Omental fat pad (tissue), 4 donors: Measurements from ENCODE around the gene PATZ1. TPM values are rescaled to one million over a fixed set of nuclear protein-coding genes. Genes with fewer than 3 reads are reported as not detected.

ENCODE experiments used
- ATAC-seq: fragments of 150-250 bp; one replicate; pipeline ENCODE4 v1.9.1; 2016; ENCODE audit warnings: mild to moderate bottlenecking, moderate library complexity; ENCODE audit not compliant: low FRiP score
- DNase-seq: peaks from one replicate; pipeline ENCODE4 v3.0.0-alpha.2; 2019; ENCODE audit warnings: low spot score
- total RNA-seq, 4 donors: library from RNA; depleted of rRNA; stranded (reverse); fragments of >200 nt; gene quantifications; one replicate each; pipeline ENCODE4 v1.1.0, GENCODE V29; 2016
- TF ChIP-seq, protein P1 (sequence below), 3 donors: fragments of 450-650 bp; IDR thresholded peaks; one replicate each; pipeline ENCODE4 v1.5.1; 2016 to 2017; ENCODE audit warnings: antibody characterized with exemption in 3 of 3, mild to moderate bottlenecking in 3 of 3, moderate library complexity in 2 of 3

PATZ1 gene
- total RNA-seq, 4 donors from 2014 or later = 10.8 to 15.4 (median 14.8) TPM

GRCh38 chr22:31347251-31348008 lies 1.3 kb upstream of the PATZ1 start:
- no peak for DNase-seq
- TF ChIP-seq, protein P1, sequence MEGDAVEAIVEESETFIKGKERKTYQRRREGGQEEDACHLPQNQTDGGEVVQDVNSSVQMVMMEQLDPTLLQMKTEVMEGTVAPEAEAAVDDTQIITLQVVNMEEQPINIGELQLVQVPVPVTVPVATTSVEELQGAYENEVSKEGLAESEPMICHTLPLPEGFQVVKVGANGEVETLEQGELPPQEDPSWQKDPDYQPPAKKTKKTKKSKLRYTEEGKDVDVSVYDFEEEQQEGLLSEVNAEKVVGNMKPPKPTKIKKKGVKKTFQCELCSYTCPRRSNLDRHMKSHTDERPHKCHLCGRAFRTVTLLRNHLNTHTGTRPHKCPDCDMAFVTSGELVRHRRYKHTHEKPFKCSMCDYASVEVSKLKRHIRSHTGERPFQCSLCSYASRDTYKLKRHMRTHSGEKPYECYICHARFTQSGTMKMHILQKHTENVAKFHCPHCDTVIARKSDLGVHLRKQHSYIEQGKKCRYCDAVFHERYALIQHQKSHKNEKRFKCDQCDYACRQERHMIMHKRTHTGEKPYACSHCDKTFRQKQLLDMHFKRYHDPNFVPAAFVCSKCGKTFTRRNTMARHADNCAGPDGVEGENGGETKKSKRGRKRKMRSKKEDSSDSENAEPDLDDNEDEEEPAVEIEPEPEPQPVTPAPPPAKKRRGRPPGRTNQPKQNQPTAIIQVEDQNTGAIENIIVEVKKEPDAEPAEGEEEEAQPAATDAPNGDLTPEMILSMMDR (IDR thresholded peaks at IDR 0.05) = no peak

GRCh38 chr22:31346733-31347250 lies 646 bp upstream of the PATZ1 start:
- TF ChIP-seq, protein P1 (IDR thresholded peaks at IDR 0.05) = no peak
- DNase-seq = no peak
- peak; percentile 5 for ATAC-seq

More at GRCh38 chr22:31347251-31348008, 1.3 kb upstream of the PATZ1 start:
- peak; percentile 39 for ATAC-seq

DNA sequence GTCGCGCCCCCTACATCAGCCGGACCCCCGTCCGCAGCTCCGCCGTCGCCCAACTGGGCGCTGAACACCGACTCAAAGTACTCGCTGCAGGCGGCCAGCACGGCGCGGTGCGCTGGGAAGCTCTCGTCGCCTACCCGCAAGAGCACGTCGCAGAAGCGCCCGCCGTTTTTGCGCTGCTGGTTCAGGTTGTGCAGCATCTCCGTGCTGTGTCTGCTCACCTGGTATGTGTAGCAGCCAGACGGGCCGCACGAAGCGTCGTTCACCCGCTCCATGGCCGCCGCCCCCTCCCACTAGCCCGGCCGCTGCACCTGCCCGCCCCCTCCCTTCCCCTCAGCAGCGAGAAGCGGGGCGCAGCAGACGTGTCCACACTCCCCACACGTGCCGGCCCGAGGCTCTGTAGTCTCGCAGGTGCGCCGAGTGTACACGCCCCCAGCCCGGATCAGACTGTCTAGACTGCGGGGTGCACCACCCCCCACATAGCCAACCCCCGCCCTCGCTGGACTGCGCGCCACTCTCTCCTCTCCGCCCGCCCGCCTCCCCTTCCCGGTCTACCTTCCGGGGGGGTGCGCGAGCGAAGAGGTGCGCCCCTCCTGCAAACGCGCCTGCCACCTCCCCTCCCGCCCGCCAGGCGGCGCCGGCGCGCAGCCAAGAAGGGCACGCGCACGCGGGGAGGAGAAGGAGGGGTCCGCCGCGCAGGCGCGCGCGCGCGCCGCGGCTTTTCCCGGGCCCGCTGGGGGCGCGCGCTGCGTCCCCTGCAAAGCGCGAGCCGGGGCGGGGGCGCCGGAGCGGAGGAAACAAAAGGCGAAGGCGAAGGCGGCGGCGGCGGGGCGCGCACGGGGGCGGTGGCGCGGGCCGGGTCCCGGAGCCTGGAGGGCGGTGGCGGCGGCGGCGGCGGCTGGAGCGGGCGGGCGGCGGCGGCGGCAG lies 553 bp downstream of the PATZ1 start:
- DNase-seq = peak; percentile 44
- ATAC-seq = peak; percentile 68
- TF ChIP-seq, protein P1 (IDR thresholded peaks at IDR 0.05) = peak in 2 of 3 donors; percentile 77 to 94

DNA sequence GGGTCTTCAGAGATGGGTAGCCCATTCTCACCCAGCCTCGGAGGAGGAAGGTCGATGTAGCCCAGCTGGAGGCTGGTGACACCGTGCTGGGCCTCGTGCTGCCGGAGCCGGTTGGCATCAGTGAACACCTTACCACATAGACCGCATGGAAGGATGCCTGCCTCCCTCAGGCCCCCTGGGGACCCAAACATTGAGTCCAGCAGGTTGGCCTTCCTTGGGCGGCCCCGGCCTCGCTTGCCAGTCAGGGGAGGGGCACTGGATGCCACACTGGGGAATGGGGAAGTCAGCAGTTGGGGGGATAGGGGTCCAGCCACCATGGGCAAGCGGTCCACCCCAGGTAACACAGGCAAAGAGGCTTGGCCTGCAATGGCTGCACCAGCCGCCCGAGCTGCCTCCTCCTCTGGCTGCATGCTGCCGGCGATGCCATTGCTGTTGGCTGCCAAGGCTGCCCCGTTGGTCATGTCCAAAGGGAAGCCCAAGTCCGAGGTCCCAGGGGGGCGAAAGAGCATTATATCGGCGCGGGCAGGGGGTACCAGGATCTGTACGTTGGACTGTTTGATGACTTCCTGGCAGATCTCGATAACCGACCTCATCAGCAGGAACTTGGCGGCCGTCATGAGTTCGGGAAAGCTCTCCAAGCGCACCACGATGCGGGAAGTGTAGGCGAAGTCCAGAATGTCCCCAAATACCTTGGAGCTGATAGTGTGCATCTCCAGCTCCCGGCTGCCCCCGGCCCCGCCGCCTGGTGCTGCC lies 1.4 kb downstream of the PATZ1 start:
- TF ChIP-seq, protein P1 (IDR thresholded peaks at IDR 0.05) = no peak
- ATAC-seq (no peak), DNase-seq (no peak)

GRCh38 chr22:31344256-31344577 lies 1.9 kb downstream of the PATZ1 start:
- TF ChIP-seq, protein P1 (IDR thresholded peaks at IDR 0.05) = no peak
- DNase-seq = no peak
- no peak for ATAC-seq
